ENCODE results near the gene PRMT7.
A peak's percentile ranks its signal among the peaks of the same experiment; 100 is the strongest.

PRMT7 gene

DNA sequence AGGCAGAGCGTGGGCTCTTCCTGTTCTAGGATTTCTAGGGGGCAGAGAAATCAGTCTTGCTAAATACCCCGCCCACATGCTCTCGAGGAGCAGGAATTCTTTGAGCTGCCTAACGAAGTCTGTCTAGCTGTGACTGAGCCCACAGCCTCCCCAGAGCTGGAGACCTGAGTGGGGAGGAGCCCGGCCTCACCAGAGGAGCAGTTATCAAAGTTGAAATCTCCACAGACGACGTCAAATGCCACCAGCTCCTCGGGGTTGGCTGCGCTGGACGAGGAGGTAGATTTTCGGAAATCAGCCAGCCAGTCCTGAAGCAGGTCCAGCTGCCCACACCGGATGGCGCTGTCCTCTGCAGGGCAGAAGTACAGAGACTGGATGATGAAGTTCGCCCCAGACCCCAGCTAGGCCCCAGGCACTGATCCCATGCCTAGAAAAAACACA, 53.8 kb downstream of the PRMT7 start:
- no peak for DNase-seq

DNA sequence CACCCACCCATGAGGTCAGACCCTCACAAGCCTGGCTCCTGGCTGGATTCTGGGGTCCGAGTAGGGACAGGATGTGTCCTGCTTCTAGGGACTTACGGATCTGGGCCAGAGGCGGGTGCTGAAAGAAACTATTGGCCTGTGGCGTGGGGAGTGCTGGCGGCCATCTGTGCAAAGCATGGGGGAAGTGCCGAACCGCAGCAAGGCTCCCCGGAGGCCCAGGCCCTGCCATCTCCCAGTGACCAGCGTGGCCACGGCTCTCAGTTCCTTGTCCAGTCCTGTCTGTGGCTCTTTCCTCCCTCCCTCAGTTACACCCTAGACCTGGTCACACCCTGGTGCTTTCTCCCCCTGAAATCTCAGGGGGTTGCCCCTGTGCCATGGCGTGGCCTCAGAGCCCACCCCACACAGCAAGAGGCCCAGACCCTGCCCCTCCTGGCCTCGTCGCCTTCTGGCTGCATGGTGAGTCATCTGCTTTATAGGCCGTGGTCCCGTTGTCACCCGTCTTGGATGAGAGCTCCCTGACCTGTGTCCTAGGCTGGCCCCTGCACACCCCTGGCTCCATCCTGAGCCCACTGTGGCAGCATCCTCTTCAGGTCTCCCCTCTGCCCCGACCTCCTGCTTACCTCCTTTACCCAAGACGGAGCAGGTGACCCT, 54.5 kb downstream of the PRMT7 start:
- DNase-seq: no peak

DNA sequence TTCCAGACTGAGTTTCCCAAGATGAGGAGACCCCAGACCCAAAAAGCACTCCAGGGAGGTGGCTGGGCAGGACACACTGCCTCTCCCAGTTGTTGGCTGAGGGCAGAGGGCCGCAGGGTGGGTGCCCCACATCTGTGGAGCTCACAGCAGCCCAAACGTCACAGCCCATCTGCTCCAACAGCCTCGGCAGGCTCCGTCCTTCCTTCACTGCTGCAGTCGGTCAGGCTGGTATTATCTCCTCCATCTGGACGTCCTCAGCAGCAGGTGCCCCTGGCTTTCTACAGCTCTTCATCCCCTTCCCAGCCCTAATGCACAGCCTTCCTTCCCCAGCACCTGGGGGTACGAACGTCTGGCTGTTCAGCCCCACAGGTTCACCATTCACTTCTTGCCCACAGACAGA, 55.2 kb downstream of the PRMT7 start:
- no peak for DNase-seq

DNA sequence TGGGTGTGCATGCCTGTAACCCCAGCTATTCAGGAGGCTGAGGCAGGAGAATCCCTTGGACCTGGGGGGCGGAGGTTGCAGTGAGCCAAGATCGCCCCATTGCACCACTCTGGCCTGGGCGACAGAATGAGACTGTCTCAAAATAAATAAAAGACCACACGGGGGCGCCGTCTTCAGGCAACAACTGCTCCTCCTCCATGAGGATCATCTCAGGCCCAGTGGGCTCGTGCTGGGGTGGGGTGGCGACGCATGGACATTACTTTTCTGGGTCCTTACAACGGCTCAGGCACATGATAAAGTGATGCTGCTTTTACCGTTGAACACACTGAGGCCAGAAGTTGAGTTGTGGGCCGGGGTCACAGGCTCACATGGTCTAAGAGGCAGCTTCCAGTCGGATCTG, 56.2 kb downstream of the PRMT7 start:
- DNase-seq: peak; percentile 40

DNA sequence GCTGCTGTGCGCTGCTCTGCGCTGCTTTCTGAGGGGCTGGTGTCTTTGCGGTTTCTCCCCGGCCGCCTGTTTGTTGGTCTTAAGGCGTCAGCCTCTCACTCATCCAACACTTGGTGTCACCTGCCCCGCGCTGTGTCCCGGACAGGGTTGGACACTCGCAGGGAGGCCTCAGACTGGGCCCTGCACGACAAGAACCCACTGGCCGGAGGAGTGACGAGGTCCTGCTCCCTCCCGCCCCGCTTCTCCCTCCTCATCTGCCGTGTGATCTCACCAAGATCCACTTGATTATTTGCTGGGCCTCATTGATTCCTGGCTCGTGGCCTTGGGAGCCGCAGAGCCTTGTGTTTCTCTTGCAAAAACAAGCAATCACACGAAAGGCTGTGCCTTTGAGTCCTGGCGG, 56.6 kb downstream of the PRMT7 start:
- DNase-seq: no peak

DNA sequence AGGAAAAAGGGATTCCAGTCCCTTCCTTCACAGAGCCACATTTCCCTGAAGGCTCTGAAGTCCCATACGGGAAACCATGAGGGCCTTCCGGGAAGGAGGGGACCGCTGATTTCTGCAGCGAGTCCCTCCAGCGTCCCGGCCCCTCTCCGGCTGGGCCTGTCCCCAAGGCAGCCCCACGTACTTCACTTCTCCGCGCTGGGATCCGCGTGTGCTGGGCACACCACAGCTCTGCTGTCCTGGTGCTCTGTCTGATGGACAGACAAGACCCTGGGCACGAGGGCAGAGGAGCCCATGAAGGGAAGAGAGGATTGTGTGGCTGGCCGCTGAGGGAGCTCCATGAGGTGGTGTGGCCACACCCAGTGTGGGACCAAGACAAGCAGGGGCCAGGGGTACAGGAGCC, 57.1 kb downstream of the PRMT7 start:
- DNase-seq: no peak

DNA sequence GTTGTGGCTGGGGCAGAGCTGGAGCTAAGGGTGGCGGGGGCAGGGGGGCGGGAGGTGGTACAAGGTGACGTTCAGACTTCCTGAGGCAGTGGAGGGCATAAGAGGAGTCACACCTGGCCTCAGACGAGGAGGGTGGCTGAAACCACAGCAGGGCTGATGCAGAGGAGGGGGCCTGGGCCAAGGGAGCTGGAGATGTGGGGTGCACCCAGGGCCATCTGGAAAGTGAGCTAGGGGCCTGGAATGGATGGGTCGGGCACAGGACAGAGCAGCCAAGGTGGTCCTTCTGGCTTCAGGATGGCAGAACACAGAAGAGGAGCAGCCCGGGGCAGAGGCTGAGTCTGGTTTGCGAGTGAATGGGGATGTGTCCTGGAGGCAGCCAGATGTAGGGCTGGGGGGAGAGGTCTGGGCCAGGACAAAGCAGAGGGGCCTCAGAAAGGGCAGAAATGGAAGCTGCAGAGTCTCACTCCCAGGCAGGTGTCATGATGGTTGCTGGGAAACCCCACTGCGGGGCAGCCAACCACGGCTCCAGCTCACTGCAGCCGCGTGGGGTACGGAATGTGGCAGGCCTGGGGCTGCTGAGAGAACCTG, 57.6 kb downstream of the PRMT7 start:
- no peak for DNase-seq

DNA sequence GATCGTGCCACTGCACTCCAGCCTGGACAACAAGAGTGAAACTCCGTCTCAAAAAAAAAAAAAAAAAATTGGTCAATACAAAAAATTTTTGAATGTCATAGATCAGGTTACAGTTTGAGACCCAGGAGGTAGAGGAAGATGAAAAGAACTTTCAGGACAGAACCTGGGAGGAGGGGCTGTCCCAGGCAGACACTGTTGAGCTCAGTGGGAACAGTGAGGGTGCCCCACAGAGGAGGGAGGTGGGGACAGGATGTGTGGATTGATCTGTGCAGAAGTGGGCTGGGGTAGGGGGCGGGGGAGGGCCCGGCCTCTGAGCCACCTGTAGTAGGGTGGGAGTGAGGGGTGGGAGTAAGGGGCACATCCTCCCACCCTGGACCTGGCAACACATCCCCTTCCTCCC, 58.3 kb downstream of the PRMT7 start:
- DNase-seq: no peak

DNA sequence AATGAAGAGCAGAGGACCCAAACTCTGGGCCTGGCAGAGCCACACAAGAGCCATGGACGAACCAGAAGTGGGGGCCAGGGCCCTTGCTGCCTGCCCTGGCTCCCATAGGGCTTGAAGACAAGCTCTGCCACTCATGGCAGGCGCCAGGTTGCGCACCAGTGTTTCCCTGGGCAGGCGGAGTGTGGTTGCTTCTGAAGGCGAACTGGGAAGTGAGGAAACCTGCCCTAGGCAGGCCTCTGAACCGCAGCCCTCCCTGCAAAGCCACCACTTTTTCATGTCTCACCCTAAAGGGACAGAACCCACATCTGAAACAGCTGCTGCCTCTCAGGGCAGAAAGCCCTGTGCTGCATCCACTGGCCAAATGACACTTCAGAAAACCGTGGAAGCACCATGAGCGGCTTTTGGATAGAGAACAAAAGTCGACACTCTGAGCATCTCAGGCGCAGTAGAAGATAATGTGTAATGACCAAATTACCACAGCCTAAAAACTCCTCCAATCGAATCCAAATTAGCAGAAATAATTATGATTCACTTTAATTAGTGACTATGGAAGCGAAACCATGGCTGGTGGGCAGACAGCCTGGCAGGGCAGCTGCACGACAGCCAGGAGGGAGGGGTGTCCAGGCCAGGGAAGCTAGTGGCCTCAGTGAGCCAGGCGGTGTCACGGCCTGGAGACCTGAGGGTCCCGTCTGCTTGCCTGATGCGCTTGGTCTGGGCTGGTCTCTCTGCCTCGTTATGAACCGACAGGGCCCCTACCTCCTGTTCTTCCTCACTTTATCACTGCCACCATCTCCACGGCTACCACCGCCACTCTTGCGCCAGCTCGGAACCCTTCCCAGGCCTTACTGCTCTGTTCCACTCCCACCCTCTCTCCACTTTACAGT, 59.1 kb downstream of the PRMT7 start:
- peak; percentile 17 for DNase-seq

DNA sequence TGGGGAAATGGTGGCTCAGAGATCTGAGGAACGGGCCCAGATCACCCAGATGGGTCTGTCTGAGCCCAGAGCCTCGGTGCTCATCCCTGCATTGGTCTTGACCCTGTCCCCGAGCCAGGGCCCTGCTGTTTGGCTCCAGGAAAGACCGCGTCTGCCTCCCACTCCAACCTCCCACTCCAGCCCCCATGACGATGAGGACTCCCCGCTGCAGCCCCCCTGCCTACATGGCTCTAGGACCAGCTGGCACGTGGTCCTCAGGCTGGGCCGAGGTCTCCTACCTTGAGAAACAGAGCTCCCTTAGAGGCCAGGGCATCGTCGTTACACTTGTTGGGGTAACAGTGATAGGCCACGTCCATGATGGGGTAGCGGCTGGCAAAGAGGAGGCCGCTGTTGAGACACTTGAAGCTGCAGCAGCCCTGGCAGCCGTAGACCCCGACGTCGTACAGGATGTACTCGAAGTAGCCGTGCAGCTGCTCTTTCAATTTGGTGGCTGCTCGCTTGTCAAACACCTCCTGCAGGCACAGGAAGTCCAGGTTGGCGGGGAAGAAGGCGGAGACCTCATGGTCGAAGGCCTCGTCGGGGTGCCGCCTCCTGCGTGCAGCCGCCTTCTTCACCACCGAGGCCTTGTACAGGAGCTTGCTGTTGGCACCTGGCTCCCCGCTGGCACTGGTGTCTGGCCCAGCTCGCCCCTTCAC, 59.9 kb downstream of the PRMT7 start:
- DNase-seq: peak; percentile 38

DNA sequence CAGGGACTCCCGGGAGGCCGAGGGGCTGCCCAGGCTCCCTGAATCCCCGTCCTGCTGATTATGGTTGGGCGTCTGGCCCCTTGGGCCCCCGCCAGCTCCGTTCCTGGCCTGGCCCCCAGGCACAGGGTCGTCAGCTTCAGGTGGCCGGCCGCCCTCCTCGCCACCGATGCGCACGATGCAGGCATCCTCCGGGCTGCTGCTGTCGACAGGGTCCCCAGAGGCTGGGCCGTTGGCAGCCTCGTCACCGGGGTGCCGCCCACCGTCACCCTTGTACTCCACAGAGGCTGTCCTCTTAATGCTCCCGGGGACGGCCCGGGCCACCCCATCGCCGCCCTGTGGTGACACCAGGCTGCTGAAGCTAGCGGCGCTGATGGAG, 60.4 kb downstream of the PRMT7 start:
- DNase-seq: no peak

DNA sequence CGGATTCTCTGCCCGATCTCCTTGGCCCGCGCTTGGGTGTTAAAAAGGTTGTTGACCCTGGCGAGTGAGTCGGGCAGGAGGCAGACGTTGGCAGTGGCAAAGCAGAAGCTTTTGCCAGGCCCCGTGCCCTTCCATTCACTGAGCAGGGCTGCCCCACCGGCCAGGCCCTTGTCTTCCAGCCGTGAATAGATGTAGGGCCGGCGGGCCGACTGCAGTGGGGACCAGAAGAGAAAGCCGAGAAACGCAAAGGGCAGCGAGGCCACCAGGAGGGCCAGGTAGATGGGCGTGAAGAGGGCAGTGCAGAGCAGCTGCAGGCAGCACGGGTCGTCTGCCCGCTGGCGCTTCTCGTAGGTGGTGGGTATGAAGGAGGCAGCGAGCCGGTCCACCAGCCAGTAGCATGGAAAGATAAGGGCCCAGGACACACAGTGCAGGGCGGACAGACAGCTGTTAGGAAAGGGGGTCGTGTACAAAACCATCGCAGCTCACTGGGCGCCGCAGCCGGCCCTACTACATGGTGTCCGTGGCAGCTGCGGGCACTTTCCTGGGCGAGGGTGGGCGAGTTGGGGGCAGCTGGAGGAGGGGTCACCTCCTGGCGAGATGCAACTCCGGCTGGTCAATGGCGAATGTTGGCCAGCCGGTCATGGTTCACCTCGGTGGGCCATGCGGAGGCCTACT, 61.0 kb downstream of the PRMT7 start:
- no peak for DNase-seq

DNA sequence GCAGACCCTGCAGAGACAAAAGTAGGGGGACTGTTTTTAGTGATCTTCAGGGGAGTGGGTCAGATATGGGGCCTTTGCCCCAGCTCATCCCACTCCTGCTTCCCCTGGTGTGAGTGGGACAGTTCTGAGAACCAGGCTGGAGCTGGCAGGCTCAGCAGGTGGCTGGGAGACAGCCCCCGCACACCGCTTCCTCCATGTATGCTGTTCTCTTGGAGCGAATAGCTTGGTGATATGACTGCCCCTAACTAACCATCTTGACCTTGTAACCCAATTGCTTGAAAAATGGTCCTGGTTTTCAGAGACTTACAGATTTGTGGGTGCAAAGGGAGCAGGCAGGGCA, 61.5 kb downstream of the PRMT7 start:
- no peak for DNase-seq

DNA sequence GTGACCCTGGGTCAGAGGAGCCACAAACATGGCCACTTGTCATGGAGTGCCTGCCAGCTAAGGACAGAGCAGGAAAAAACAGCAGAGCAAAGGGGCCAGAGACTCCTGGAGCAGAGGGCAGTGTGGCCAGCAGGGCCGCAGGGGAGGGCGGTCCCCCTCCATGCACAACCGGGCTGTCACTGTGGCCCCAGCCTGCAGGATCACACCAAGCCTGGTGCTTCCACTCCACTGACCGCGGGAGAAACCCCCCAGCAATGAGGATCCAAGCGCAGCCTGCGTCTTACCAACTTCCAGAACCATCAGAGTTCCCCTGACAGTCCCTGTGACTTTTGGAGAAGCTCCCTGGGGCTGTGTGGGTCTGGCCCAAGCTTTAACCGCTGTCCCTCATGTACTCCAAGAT, 62.0 kb downstream of the PRMT7 start:
- DNase-seq: no peak

DNA sequence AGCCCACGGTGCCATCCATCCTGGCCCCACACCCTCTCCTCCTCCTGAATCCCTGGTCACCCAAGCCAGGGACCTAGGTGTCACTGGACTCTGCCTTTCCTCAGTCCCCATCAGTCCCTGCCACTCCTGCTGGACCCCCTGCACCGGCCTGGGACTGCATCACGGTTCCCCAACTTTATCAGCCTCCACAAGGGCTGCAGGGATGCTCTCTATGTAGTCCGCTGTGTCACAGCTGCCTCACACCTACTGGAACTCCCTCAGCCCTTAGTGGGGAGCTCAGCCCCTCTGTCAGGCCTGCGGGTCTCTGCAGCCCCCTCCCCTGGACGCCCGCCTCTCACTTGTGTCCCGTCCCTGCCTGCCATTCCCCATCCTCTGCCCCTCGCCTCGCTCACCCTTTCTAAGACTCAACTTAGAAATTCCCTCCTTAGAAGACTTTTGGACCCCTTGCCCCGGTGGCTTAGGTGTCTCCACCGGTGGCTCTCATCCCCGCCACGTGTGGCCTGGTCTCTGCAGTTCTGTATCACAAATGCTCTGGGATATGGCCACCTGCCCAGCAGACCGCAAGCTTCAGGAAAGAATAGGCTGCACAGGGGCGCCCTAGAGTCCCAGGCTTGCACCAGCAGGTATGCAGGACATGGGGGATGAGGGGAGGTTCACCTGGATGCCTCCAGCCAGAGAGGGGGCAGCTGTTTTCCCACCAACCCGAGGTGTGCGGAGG, 62.9 kb downstream of the PRMT7 start:
- no peak for DNase-seq

DNA sequence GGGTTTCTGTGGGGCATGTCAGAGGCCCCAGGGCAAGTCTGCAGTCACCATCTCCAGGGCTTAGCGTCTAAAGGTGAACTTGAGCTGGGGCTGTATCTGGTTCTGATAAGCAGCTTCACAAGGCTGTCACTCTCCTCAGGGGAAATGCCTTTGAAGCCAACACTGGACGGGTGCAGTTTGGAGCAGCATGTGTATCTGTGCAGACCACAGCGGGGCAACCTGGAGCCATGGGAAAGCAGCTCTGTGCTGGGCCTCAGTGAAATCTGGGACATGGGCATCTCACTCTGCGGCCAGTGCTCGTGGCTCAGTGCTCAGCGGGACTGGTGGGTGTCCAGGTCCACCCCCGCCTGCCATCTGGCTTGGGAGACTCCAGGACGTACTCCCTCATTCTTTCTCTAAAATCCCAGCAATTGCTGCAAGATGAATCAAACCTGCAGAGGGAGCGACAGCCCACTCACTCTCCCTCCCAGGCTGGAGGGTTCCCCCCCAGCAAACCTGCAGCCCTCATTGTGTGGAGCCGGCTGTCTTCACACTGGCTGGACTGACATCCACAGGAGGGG, 63.5 kb downstream of the PRMT7 start:
- DNase-seq: no peak

DNA sequence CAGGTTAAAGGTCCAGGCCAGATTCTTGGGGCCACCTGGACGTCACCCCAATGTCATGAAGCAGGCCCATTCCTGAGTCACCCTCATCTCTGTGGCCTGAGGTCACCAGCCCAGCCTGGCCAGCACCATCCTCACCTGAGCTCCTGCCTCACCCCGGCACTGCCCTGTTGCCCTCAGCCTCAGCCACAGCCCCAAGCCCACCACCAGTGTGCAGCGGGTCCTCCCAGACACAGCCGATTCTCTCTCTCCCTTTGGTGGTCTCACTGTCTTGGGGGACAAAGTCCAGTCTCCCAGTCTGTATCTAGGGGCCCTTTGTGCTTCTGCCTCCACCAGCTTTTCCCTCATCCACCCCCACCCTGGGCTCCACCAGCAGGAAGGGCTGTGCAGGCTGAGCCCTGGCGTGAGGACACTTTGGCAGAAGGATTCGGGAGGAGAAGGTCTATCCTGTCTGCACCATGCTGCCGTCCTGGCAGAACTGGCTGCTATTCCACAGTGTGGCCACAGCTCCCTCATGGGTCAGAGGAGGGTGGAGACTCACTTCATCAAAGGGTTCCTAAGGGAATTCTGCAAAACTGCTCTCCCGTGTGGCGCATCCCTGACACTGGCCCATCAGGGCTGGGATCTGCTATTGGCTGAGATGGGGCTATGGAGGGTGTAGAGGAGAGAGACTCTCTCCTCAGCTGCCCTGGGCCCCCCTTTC, 64.3 kb downstream of the PRMT7 start:
- no peak for DNase-seq

DNA sequence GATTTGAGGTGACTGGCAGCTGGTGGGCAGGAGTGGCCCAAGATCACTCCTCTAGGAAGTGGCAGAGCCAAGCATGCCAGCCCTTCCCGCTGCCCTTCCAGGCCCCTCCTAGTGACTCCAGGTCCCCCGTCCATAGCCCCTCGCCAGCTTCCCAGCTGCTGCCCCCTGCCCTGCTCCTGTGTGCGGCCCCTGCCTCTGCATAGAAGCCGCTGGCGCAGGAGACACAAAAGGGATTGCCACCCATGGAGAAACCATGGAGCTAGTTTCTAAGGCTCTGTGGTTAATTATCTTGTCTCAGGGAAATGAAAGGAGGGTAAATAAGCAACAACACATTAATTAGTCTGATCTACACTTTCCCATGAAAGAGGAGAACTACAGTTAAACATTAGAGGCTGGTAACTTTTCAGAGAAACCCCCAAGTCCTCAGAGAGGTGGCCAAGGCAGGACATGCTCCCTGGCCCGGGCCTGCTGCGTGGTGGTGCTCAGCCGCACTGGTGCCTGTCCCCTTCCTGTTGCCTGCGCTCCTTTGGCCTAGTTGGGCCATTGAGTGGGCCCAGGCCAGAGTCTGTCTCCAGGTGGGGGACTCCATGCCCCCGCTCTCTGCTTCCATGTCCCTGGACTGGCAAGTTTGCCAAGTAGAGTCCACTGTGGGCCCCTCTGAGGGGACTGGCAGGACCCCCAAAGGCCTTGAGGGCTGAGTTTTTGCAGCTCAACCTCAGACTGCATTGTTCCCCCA, 65.2 kb downstream of the PRMT7 start:
- DNase-seq: no peak

DNA sequence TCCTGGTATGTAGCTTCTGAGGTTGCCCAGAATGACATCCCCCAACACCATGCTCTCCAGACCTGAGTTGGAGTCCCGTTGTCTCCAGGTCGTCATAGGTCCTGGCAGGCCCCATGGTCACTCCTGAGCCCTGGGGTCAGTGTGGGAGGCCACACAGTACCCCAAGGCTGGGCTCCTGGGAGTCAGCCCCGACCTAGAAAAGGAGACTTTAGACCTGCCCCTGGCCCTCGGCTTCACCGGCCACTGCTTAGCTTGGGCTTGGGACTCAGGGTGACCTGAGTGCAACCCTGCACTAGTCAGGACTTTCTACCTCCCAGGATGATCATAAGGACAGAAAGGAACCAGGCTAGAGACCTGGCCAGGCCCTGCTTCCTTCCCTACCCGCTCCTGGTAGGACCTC, 65.8 kb downstream of the PRMT7 start:
- DNase-seq: no peak

DNA sequence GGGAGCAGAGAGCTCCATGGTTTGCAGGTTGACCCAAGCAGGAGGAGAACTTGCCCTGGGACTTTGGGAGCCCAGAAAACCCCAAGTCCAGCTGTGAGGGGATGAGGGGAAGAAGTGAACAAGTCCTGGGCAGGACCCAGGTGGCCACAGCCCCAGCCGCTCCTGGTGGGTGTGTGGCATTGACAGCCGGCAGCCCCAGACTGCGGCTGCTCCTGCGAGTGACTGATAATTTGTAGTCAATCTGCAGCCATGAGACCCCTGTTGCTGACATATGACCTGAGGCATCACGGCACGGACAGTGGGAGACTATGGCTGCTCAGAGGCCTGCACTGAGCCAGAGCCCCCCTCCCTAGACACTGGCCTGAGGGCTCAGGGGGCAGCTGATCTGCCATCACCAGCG, 66.4 kb downstream of the PRMT7 start:
- DNase-seq: no peak

Measured in CD4-positive, alpha-beta T cell treated with Interleukin-12 subunit alpha and Interleukin-12 subunit beta, for 1 hour (primary cell).